Measurements from ENCODE around the gene NDUFS5. TPM values are rescaled to one million over a fixed set of nuclear protein-coding genes. Genes with fewer than 3 reads are reported as not detected.

The NDUFS5 gene
- total and polyA plus RNA-seq, 10 of the 15 experiments (the other 5 are each of a cell fraction or from before 2014, with no cell fraction given) = 240 to 1,578 (median 831) TPM

DNA sequence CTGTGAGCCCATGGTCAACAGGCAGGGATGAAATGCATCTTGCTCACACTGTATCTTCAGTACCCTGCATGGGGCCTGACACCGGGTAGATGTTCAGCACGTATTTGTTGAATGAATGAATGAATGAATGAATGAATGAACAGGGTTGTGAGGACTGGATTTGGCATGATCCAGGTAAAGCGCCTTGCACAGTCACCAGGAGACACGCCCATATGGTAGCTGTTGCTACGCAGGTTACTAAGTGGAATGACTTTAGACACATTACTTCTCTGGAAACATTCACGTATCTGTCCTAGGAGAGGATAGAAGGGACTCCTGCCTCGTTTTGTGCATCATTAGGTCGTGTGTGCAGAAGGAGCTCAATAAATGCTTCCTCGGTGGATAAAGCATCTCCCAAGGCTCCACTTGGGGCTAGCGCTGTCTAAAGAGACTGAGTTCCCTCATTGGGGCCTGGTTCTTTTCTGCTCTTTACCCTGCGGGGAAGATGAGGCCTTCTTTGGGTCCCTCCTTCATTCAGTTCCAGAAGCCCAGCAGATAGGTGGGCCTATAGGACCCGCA, 54.2 kb downstream of the NDUFS5 start:
- H3K4me1 ChIP-seq (ENCODE audit: control insufficient read depth, insufficient read depth, low read length) = no peaks in the 10 kb centered on the region
- no TSS peak for BruUV-seq (replicated peaks)
- TF ChIP-seq EED (IDR thresholded peaks at IDR 0.05; ENCODE audit: low read depth) (no peak), ZNF24 (IDR thresholded peaks at IDR 0.05) (0 out of 2 replicates have a peak, but pooled peaks have one; percentile 26)
- POLR2A ChIA-PET = no interaction called here
- peaks cover 5 to 13% of the 10 kb centered on the region in 2 experiments; a peak in 3 of 4 replicates for H3K27me3 ChIP-seq (replicated peaks in 1 of 2; ENCODE audit: control insufficient read depth in 2 of 2, insufficient read depth in 2 of 2, low read length in 1 of 2)
- SMC1A ChIA-PET (ENCODE audit: uncharacterized antibody, unreplicated experiment) = no interaction called here
- no peaks in the 10 kb centered on the region for H4K20me1 ChIP-seq (ENCODE audit: control insufficient read depth, insufficient read depth)
- ATAC-seq (no peak), DNase-seq (ENCODE audit: low read depth, low spot score) (no peak), FAIRE-seq (no peak)
- no peaks in the 10 kb centered on the region for H3K9me3 ChIP-seq (replicated peaks; ENCODE audit: control insufficient read depth, insufficient read depth, low read length)
- H3K9ac ChIP-seq (ENCODE audit: control insufficient read depth, insufficient read depth, low read length) = no peak overlapping the region
- 64% methylated on average over 12 of the region's 12 CpGs for WGBS (ENCODE audit: insufficient coverage, insufficient replicate concordance, low lambda C conversion rate, missing lambda C conversion rate)
- CTCF ChIA-PET = no interaction called here
- intact Hi-C loops (cut with micrococcal nuclease; ENCODE audit: unreplicated experiment) = no loop called here
- no peak overlapping the region for H2AFZ ChIP-seq (ENCODE audit: control insufficient read depth, low read depth, low read length)
- H3K4me2 ChIP-seq (ENCODE audit: control insufficient read depth, insufficient read depth) = peak overlapping the region; percentile 12; the same call in 1 of the 2 replicates
- RAD21 ChIA-PET (ENCODE audit: unreplicated experiment) = no interaction called here
- H3K79me2 ChIP-seq (ENCODE audit: control insufficient read depth, insufficient read depth, low read length) = no peaks in the 10 kb centered on the region
- no peaks in the 10 kb centered on the region for H3K36me3 ChIP-seq (ENCODE audit: control insufficient read depth in 2 of 2, insufficient read depth in 2 of 2, low read length in 1 of 2)
- in situ Hi-C loops (cut with MboI) = no loop called here
- H3K27ac ChIP-seq (ENCODE audit: control insufficient read depth, insufficient read depth) = no peak overlapping the region
- no peak overlapping the region for H3K4me3 ChIP-seq

DNA sequence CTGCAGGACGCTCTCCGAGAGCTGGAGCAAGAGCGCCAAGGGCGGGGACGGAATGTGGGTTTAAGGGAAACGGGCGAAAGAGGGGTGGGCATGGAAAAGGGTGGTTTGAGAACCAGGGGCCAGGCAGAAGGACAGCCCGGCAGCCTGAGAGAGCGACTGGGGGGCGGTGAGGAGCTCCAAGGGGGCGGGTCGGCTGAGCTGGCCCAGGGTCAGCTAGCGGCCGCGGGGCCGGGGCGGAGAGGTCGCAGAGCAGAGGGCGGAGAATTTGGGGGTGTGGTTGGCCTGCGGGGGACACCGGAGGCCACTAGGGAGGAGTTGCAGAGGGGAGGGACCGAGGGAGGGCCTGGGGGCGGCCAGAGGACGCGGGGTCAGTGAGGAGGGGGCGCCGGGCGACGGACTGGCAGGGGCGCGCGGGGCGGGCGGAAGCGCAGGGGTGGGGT, 54.7 kb downstream of the NDUFS5 start:
- ChIA-PET POLR2A (no interaction called here), CTCF (no interaction called here), SMC1A (ENCODE audit: uncharacterized antibody, unreplicated experiment) (no interaction called here), RAD21 (ENCODE audit: unreplicated experiment) (no interaction called here)
- Histone ChIP-seq H3K36me3 (ENCODE audit: control insufficient read depth in 2 of 2, insufficient read depth in 2 of 2, low read length in 1 of 2) (no peaks in the 10 kb centered on the region), H3K27me3 (replicated peaks in 1 of 2; ENCODE audit: control insufficient read depth in 2 of 2, insufficient read depth in 2 of 2, low read length in 1 of 2) (peaks cover 5 to 13% of the 10 kb centered on the region in 2 experiments; a peak in 3 of 4 replicates), H3K79me2 (ENCODE audit: control insufficient read depth, insufficient read depth, low read length) (no peaks in the 10 kb centered on the region), H3K9me3 (replicated peaks; ENCODE audit: control insufficient read depth, insufficient read depth, low read length) (no peaks in the 10 kb centered on the region), H3K4me2 (ENCODE audit: control insufficient read depth, insufficient read depth) (peak overlapping the region; percentile 12; the same call in 1 of the 2 replicates), H3K4me1 (ENCODE audit: control insufficient read depth, insufficient read depth, low read length) (no peaks in the 10 kb centered on the region), H4K20me1 (ENCODE audit: control insufficient read depth, insufficient read depth) (no peaks in the 10 kb centered on the region), H3K9ac (ENCODE audit: control insufficient read depth, insufficient read depth, low read length) (no peak overlapping the region), H2AFZ (ENCODE audit: control insufficient read depth, low read depth, low read length) (no peak overlapping the region), H3K4me3 (no peak overlapping the region), H3K27ac (ENCODE audit: control insufficient read depth, insufficient read depth) (no peak overlapping the region)
- no peak for DNase-seq (ENCODE audit: low read depth, low spot score)
- no peak for FAIRE-seq
- intact Hi-C loops (cut with micrococcal nuclease; ENCODE audit: unreplicated experiment) (no loop called here), in situ Hi-C loops (cut with MboI) (no loop called here)
- ATAC-seq = no peak
- no TSS peak for BruUV-seq (replicated peaks)
- 56% methylated on average over 17 of the region's 35 CpGs for WGBS (ENCODE audit: insufficient coverage, insufficient replicate concordance, low lambda C conversion rate, missing lambda C conversion rate)
- TF ChIP-seq ZZZ3 (IDR thresholded peaks at IDR 0.05; ENCODE audit: control insufficient read depth, insufficient read length, low read depth) (no peak), TARDBP (IDR thresholded peaks at IDR 0.05; ENCODE audit: borderline replicate concordance) (no peak), BCL11A (IDR thresholded peaks at IDR 0.05; ENCODE audit: low read depth, low read length) (no peak), SUPT20H (IDR thresholded peaks at IDR 0.05; ENCODE audit: borderline replicate concordance, control insufficient read depth, low read depth, low read length) (no peak), RCOR1 (conservative IDR thresholded peaks at IDR 0.05; ENCODE audit: low read depth, low read length) (no peak), RAD51 (IDR thresholded peaks at IDR 0.05) (no peak)
- TF ChIP-seq, protein P1, sequence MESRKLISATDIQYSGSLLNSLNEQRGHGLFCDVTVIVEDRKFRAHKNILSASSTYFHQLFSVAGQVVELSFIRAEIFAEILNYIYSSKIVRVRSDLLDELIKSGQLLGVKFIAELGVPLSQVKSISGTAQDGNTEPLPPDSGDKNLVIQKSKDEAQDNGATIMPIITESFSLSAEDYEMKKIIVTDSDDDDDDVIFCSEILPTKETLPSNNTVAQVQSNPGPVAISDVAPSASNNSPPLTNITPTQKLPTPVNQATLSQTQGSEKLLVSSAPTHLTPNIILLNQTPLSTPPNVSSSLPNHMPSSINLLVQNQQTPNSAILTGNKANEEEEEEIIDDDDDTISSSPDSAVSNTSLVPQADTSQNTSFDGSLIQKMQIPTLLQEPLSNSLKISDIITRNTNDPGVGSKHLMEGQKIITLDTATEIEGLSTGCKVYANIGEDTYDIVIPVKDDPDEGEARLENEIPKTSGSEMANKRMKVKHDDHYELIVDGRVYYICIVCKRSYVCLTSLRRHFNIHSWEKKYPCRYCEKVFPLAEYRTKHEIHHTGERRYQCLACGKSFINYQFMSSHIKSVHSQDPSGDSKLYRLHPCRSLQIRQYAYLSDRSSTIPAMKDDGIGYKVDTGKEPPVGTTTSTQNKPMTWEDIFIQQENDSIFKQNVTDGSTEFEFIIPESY (IDR thresholded peaks at IDR 0.05) = no peak
- TF ChIP-seq, protein P2, sequence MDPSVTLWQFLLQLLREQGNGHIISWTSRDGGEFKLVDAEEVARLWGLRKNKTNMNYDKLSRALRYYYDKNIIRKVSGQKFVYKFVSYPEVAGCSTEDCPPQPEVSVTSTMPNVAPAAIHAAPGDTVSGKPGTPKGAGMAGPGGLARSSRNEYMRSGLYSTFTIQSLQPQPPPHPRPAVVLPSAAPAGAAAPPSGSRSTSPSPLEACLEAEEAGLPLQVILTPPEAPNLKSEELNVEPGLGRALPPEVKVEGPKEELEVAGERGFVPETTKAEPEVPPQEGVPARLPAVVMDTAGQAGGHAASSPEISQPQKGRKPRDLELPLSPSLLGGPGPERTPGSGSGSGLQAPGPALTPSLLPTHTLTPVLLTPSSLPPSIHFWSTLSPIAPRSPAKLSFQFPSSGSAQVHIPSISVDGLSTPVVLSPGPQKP (IDR thresholded peaks at IDR 0.05; ENCODE audit: low read depth, low read length) = no peak
- TF ChIP-seq, protein P3, sequence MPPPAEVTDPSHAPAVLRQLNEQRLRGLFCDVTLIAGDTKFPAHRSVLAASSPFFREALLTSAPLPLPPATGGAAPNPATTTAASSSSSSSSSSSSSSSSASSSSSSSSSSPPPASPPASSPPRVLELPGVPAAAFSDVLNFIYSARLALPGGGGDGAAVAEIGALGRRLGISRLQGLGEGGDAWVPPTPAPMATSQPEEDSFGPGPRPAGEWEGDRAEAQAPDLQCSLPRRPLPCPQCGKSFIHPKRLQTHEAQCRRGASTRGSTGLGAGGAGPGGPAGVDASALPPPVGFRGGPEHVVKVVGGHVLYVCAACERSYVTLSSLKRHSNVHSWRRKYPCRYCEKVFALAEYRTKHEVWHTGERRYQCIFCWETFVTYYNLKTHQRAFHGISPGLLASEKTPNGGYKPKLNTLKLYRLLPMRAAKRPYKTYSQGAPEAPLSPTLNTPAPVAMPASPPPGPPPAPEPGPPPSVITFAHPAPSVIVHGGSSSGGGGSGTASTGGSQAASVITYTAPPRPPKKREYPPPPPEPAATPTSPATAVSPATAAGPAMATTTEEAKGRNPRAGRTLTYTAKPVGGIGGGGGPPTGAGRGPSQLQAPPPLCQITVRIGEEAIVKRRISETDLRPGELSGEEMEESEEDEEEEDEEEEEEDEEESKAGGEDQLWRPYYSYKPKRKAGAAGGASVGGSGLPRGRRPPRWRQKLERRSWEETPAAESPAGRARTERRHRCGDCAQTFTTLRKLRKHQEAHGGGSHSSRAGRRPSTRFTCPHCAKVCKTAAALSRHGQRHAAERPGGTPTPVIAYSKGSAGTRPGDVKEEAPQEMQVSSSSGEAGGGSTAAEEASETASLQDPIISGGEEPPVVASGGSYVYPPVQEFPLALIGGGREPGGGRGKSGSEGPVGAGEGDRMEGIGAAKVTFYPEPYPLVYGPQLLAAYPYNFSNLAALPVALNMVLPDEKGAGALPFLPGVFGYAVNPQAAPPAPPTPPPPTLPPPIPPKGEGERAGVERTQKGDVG (CRISPR knock-in tag; IDR thresholded peaks at IDR 0.05) = no peak
